ENCODE results near the gene ZNF420.
"Not testable (repeated sequence)": the region's sequence is repeated elsewhere in the genome, so short reads cannot be mapped to it uniquely, and the experiment has no call there.

The ZNF420 gene

GRCh38 chr19:37077934-37078716 lies at the start of gene ZNF420:
TSS of gene ZNF420 (plus strand) at chr19:37078433. CDS start at chr19:37089119, 10,686 bp downstream.
- Mint-ChIP-seq H3K4me3 (peak within 1 kb of the TSS; percentile 89), H3K27me3 (no peaks in the 10 kb centered on the region), H3K4me1 (peaks cover 33% of the 10 kb centered on the region), H3K27ac (peak within 1 kb of the TSS; percentile 89), H3K9me3 (peaks cover 6% of the 10 kb centered on the region), H3K36me3 (peaks cover 30% of the 10 kb centered on the region)
- peak; percentile 99 for ATAC-seq

GRCh38 chr19:37045140-37045539 lies 33.1 kb upstream of the ZNF420 start:
- H3K36me3 Mint-ChIP-seq = no peaks in the 10 kb centered on the region
- no peak overlapping the region for H3K4me3 Mint-ChIP-seq
- H3K9me3 Mint-ChIP-seq = peaks cover 22% of the 10 kb centered on the region

GRCh38 chr19:37055330-37055729 lies 22.9 kb upstream of the ZNF420 start:
- H3K4me1 Mint-ChIP-seq = no peaks in the 10 kb centered on the region
- peaks cover 43% of the 10 kb centered on the region for H3K9me3 Mint-ChIP-seq
- no peak overlapping the region for H3K4me3 Mint-ChIP-seq
- H3K36me3 Mint-ChIP-seq = peaks cover 63% of the 10 kb centered on the region
- no peaks in the 10 kb centered on the region for H3K27me3 Mint-ChIP-seq
- ATAC-seq = no peak
- H3K27ac Mint-ChIP-seq = no peak overlapping the region

More at GRCh38 chr19:37045140-37045539, 33.1 kb upstream of the ZNF420 start:
- no peaks in the 10 kb centered on the region for H3K27me3 Mint-ChIP-seq
- no peak overlapping the region for H3K27ac Mint-ChIP-seq
- no peak for ATAC-seq
- H3K4me1 Mint-ChIP-seq = no peaks in the 10 kb centered on the region

GRCh38 chr19:37056776-37057175 lies 21.5 kb upstream of the ZNF420 start:
- peaks cover 68% of the 10 kb centered on the region for H3K36me3 Mint-ChIP-seq
- no peaks in the 10 kb centered on the region for H3K27me3 Mint-ChIP-seq
- no peaks in the 10 kb centered on the region for H3K4me1 Mint-ChIP-seq
- H3K27ac Mint-ChIP-seq = no peak overlapping the region
- H3K4me3 Mint-ChIP-seq = no peak overlapping the region
- H3K9me3 Mint-ChIP-seq = peaks cover 39% of the 10 kb centered on the region
- no peak for ATAC-seq

- H3K9me3 Mint-ChIP-seq = peaks cover 39% of the 10 kb centered on the region
- H3K27ac Mint-ChIP-seq = no peak overlapping the region
- no peak for ATAC-seq
- H3K36me3 Mint-ChIP-seq = peaks cover 64% of the 10 kb centered on the region
- H3K4me3 Mint-ChIP-seq = no peak overlapping the region
- no peaks in the 10 kb centered on the region for H3K4me1 Mint-ChIP-seq
- H3K27me3 Mint-ChIP-seq = no peaks in the 10 kb centered on the region
Measured at GRCh38 chr19:37059142-37059541, 19.1 kb upstream of the ZNF420 start.

- peaks cover 24% of the 10 kb centered on the region for H3K9me3 Mint-ChIP-seq
- H3K27ac Mint-ChIP-seq, H3K27me3 Mint-ChIP-seq, ATAC-seq, H3K4me3 Mint-ChIP-seq, H3K4me1 Mint-ChIP-seq: not testable (repeated sequence)
- peaks cover 36% of the 10 kb centered on the region for H3K36me3 Mint-ChIP-seq
Measured at GRCh38 chr19:37064886-37065285, 13.3 kb upstream of the ZNF420 start.

GRCh38 chr19:37074111-37074510 lies 4.1 kb upstream of the ZNF420 start:
- H3K36me3 Mint-ChIP-seq = no peaks in the 10 kb centered on the region
- no peaks in the 10 kb centered on the region for H3K27me3 Mint-ChIP-seq
- H3K27ac Mint-ChIP-seq = no peak overlapping the region
- peaks cover 19% of the 10 kb centered on the region for H3K4me1 Mint-ChIP-seq
- no peaks in the 10 kb centered on the region for H3K9me3 Mint-ChIP-seq
- ATAC-seq = no peak
- no peak overlapping the region for H3K4me3 Mint-ChIP-seq

GRCh38 chr19:37074819-37075362 lies 3.3 kb upstream of the ZNF420 start:
- no peaks in the 10 kb centered on the region for H3K27me3 Mint-ChIP-seq
- H3K36me3 Mint-ChIP-seq = no peaks in the 10 kb centered on the region
- ATAC-seq = no peak
- H3K9me3 Mint-ChIP-seq = no peaks in the 10 kb centered on the region
- H3K4me1 Mint-ChIP-seq = peaks cover 27% of the 10 kb centered on the region
- no peak overlapping the region for H3K4me3 Mint-ChIP-seq
- H3K27ac Mint-ChIP-seq = no peak overlapping the region

- Mint-ChIP-seq H3K4me1 (peaks cover 33% of the 10 kb centered on the region), H3K36me3 (peaks cover 15% of the 10 kb centered on the region)
- not testable (repeated sequence) for H3K4me3 Mint-ChIP-seq, ATAC-seq, H3K27me3 Mint-ChIP-seq, H3K27ac Mint-ChIP-seq, H3K9me3 Mint-ChIP-seq
Measured at GRCh38 chr19:37076524-37076923, 1.7 kb upstream of the ZNF420 start.

- no peak for ATAC-seq
- peaks cover 33% of the 10 kb centered on the region for H3K4me1 Mint-ChIP-seq
- H3K9me3 Mint-ChIP-seq = peaks cover 5% of the 10 kb centered on the region
- H3K27ac Mint-ChIP-seq = peak overlapping the region; percentile 89
- H3K36me3 Mint-ChIP-seq = peaks cover 24% of the 10 kb centered on the region
- no peaks in the 10 kb centered on the region for H3K27me3 Mint-ChIP-seq
- H3K4me3 Mint-ChIP-seq = peak overlapping the region; percentile 89
Measured at GRCh38 chr19:37077501-37077933, 716 bp upstream of the ZNF420 start.

- ATAC-seq = no peak
- Mint-ChIP-seq H3K27ac (peak overlapping the region; percentile 89), H3K36me3 (peaks cover 30% of the 10 kb centered on the region), H3K4me1 (peaks cover 33% of the 10 kb centered on the region), H3K4me3 (peak overlapping the region; percentile 89), H3K27me3 (no peaks in the 10 kb centered on the region), H3K9me3 (peaks cover 9% of the 10 kb centered on the region)
Measured at GRCh38 chr19:37078717-37079032, 442 bp downstream of the ZNF420 start.

GRCh38 chr19:37079238-37079637 lies 1.0 kb downstream of the ZNF420 start:
- Mint-ChIP-seq H3K36me3 (peaks cover 30% of the 10 kb centered on the region), H3K27me3 (no peaks in the 10 kb centered on the region), H3K9me3 (peaks cover 9% of the 10 kb centered on the region), H3K4me1 (peaks cover 33% of the 10 kb centered on the region), H3K27ac (peak overlapping the region; percentile 89), H3K4me3 (peak overlapping the region; percentile 89)
- no peak for ATAC-seq

GRCh38 chr19:37082307-37082706 lies 4.1 kb downstream of the ZNF420 start:
- peaks cover 20% of the 10 kb centered on the region for H3K9me3 Mint-ChIP-seq

GRCh38 chr19:37087110-37087509 lies 8.9 kb downstream of the ZNF420 start:
- H3K27ac Mint-ChIP-seq = no peak overlapping the region
- no peak overlapping the region for H3K4me3 Mint-ChIP-seq
- peaks cover 81% of the 10 kb centered on the region for H3K36me3 Mint-ChIP-seq
- no peaks in the 10 kb centered on the region for H3K27me3 Mint-ChIP-seq
- peaks cover 24% of the 10 kb centered on the region for H3K9me3 Mint-ChIP-seq
- ATAC-seq = no peak
- no peaks in the 10 kb centered on the region for H3K4me1 Mint-ChIP-seq

More at GRCh38 chr19:37082307-37082706, 4.1 kb downstream of the ZNF420 start:
- Mint-ChIP-seq H3K27me3 (no peaks in the 10 kb centered on the region), H3K4me1 (peaks cover 32% of the 10 kb centered on the region), H3K36me3 (peaks cover 61% of the 10 kb centered on the region), H3K27ac (no peak overlapping the region), H3K4me3 (no peak overlapping the region)
- no peak for ATAC-seq

- no peaks in the 10 kb centered on the region for H3K4me1 Mint-ChIP-seq
- H3K27ac Mint-ChIP-seq = no peak overlapping the region
- H3K4me3 Mint-ChIP-seq = no peak overlapping the region
- H3K36me3 Mint-ChIP-seq = peaks cover 99% of the 10 kb centered on the region
- peaks cover 34% of the 10 kb centered on the region for H3K9me3 Mint-ChIP-seq
- ATAC-seq = no peak
- H3K27me3 Mint-ChIP-seq = no peaks in the 10 kb centered on the region
Measured at GRCh38 chr19:37095859-37096258, 17.6 kb downstream of the ZNF420 start.

GRCh38 chr19:37098570-37098969 lies 20.3 kb downstream of the ZNF420 start:
- ATAC-seq = no peak
- Mint-ChIP-seq H3K4me3 (no peak overlapping the region), H3K36me3 (peaks cover 99% of the 10 kb centered on the region), H3K27ac (no peak overlapping the region), H3K9me3 (peaks cover 40% of the 10 kb centered on the region), H3K27me3 (no peaks in the 10 kb centered on the region), H3K4me1 (no peaks in the 10 kb centered on the region)
